HEK293 (cell line): ENCODE measurements around the gene CCDC78.

ENCODE experiments used
- CTCF ChIP-seq: fragments of 450-650 bp; formaldehyde crosslinking; IDR thresholded peaks from 2 replicates; pipeline ENCODE4 v1.5.1; 2016; ENCODE audit warnings: missing biosample characterization, missing genetic modification characterization
- GLI4 ChIP-seq: fragments of 450-650 bp; formaldehyde crosslinking; IDR thresholded peaks from 2 replicates; pipeline ENCODE4 v1.5.1; 2016; ENCODE audit warnings: missing biosample characterization, missing genetic modification characterization
- RBAK ChIP-seq: fragments of 450-650 bp; formaldehyde crosslinking; IDR thresholded peaks from 2 replicates; pipeline ENCODE4 v1.5.1; 2016; ENCODE audit warnings: missing biosample characterization, missing genetic modification characterization
- YY2 ChIP-seq: fragments of 450-650 bp; formaldehyde crosslinking; IDR thresholded peaks from 2 replicates; pipeline ENCODE4 v1.5.1; 2016; ENCODE audit warnings: missing biosample characterization, missing genetic modification characterization
- ZBTB1 ChIP-seq: fragments of 450-650 bp; formaldehyde crosslinking; IDR thresholded peaks from 2 replicates; pipeline ENCODE4 v1.5.1; 2016; ENCODE audit warnings: missing biosample characterization, missing genetic modification characterization
- ZBTB20 ChIP-seq: fragments of 450-650 bp; formaldehyde crosslinking; IDR thresholded peaks from 2 replicates; pipeline ENCODE4 v1.5.1; 2016; ENCODE audit warnings: missing biosample characterization, missing genetic modification characterization
- ZBTB21 ChIP-seq: fragments of 450-650 bp; formaldehyde crosslinking; IDR thresholded peaks from 2 replicates; pipeline ENCODE4 v1.5.1; 2017; ENCODE audit warnings: missing biosample characterization, missing genetic modification characterization
- ZBTB48 ChIP-seq: fragments of 450-650 bp; formaldehyde crosslinking; IDR thresholded peaks from 2 replicates; pipeline ENCODE4 v1.5.1; 2016; ENCODE audit warnings: missing biosample characterization, missing genetic modification characterization
- ZBTB7A ChIP-seq: fragments of 450-650 bp; formaldehyde crosslinking; IDR thresholded peaks from 2 replicates; pipeline ENCODE4 v1.5.1; 2016; ENCODE audit warnings: low read depth, missing biosample characterization, missing genetic modification characterization
- ZNF114 ChIP-seq: fragments of 450-650 bp; formaldehyde crosslinking; IDR thresholded peaks from 2 replicates; pipeline ENCODE4 v1.5.0; 2017; ENCODE audit warnings: missing biosample characterization, missing genetic modification characterization
- ZNF175 ChIP-seq: fragments of 450-650 bp; formaldehyde crosslinking; IDR thresholded peaks from 2 replicates; pipeline ENCODE4 v1.5.1; 2016; ENCODE audit warnings: missing biosample characterization, missing genetic modification characterization
- ZNF2 ChIP-seq: fragments of 450-650 bp; formaldehyde crosslinking; IDR thresholded peaks from 2 replicates; pipeline ENCODE4 v1.5.1; 2016; ENCODE audit warnings: missing biosample characterization, missing genetic modification characterization
- ZNF280D ChIP-seq: fragments of 450-650 bp; formaldehyde crosslinking; IDR thresholded peaks from 2 replicates; pipeline ENCODE4 v1.5.1; 2016; ENCODE audit warnings: missing biosample characterization, missing genetic modification characterization

GRCh38 chr16:745739-746138, 19.5 kb upstream of the CCDC78 start:
- no peak for TF ChIP-seq CTCF (tag by site-specific recombination)
- TF ChIP-seq ZNF280D (tag by site-specific recombination): no peak
- TF ChIP-seq ZBTB21 (tag by site-specific recombination): no peak
- TF ChIP-seq RBAK (tag by site-specific recombination): no peak
- TF ChIP-seq ZBTB20 (tag by site-specific recombination): no peak
- no peak for TF ChIP-seq YY2 (tag by site-specific recombination)
- no peak for TF ChIP-seq ZNF2 (tag by site-specific recombination)
- TF ChIP-seq ZBTB1: no peak
- no peak for TF ChIP-seq ZNF114
- no peak for TF ChIP-seq ZBTB48
- no peak for TF ChIP-seq ZNF175 (tag by site-specific recombination)
- no peak for TF ChIP-seq ZBTB7A (tag by site-specific recombination)
- TF ChIP-seq GLI4 (tag by site-specific recombination): no peak
